A204.1 (cell line): ENCODE measurements around the gene RBP5.
A peak's percentile ranks its signal among the peaks of the same experiment; 100 is the strongest.

Source experiments
- FAIRE-seq: peaks from 2 replicates; lab custom pipeline; 2012; peaks lifted over from hg19 to GRCh38; lab: Jason Lieb, UNC

Gene RBP5

GRCh38 chr12:7122811-7123769, 5.6 kb downstream of the RBP5 start:
- FAIRE-seq = no peak

DNA sequence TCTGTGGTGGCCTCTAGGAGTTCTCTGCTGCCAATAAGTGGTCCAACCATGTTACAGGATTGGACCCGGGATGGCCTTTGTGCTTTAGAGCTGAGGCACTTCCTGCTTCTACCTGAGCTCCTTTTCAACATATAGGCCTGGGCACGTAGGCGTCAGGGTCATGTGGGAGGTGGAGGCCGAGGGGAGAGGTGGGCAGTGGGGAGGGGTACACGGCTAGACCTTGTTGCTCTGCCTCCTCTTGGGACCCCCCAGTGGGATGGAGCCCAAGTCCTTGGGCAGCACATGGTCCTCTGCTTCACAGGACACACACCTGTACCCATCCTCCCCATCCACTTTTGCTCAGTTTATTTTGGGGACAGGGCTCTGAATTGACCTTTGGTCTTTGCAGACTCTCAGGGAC, 7.4 kb downstream of the RBP5 start:
- FAIRE-seq = no peak

DNA sequence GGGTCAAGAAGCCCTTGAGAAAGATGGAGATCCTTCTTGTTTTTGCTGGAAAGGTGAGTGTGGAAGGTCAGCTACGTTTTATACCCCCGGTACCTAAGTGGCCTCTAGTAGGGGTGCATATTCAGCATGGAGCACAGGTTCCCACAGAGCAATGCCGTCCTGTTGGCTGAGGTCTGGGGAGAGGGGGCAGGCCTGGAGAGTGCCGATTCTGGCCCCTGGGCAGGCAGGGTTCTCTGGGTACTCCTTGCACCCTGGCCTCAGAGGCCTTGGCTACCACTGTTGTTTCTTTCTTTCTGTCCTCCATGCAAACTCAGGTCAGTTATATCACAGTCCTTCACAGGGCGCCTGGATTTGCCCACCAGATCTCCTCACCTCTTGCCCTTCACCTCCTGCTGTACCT, 8.5 kb downstream of the RBP5 start:
- no peak for FAIRE-seq

DNA sequence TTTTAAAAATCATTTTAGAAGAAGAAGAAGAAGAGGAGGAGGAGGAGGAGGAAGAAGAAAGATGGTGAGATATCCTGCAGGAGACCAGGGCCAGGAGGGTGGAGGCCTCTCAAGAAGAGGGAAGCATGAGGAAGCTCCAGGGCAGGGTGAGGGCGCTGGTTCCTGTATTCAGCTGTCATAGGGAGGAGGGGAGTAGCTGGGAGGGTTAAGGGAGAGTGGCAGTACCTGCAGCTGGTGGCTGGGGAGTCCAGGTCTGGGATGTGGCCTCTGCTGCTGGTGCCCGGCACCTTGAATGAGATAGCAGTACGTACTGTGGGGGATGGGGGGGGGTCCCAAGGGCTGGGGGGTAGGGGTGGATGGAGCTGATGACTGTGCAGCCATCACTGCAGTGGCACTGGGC, 9.8 kb downstream of the RBP5 start:
- no peak for FAIRE-seq

- no peak for FAIRE-seq
These were observed 11.0 kb downstream of the RBP5 start for GRCh38 chr12:7117670-7118069.

- FAIRE-seq = no peak
These were observed 11.8 kb downstream of the RBP5 start for GRCh38 chr12:7116916-7117315.

DNA sequence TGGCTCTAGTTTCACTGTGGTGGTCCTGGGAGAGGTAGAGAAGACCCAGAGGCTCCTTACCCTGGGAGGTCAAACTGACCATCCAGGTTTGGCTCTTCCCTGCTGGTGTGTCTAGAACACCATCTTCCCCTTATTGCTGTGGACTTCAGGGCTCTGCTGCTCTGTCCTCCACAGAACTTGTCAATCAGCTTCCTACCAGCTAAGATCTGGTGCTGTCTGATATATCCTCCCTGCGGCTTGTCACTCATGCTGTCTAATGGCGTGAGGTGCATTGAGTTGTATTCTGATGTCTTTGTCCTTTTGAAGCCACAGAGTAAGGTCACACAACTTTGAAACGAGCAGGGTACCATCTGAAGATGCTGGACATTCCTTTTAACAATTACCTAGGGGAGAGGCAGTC, 12.5 kb downstream of the RBP5 start:
- FAIRE-seq = no peak

DNA sequence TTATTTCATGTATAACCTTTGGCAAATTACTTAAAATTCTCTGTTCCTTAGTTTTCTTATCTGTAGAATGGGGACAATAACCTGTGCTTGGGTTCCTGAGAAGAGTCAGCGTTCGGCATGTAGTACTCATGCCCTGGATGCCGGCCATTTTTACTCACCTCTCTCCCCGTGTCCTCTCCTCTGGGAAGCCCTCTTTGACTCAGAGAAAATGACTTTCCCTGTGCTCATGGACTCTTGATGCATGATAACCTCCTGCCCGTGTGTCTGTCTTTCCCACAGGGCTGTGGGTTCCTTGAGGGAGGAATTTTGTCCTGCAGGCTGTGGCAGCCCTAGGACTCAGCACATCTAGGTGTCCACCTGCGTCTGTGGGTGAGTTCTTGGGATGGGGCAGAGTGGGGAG, 13.8 kb downstream of the RBP5 start:
- no peak for FAIRE-seq

DNA sequence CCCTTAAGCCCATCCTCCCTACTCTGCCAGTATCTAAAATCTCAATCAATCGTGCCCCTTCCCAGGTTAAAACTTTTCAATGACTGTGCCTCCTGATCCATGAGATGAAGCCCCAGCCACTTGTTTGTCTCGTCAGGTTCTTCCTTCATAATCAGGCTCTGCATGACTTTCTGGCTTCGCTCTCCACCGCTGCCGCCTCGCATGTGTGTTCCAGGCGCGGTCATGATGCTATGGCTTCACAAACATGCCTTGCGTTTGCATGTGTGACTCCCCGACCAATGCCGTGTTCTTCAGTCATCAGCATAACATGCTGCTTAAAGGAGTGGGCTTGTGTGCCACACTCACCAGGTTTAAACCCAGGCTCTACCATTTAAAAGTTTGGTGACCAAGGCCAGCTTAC, 14.7 kb downstream of the RBP5 start:
- no peak for FAIRE-seq

GRCh38 chr12:7113389-7113871, 15.3 kb downstream of the RBP5 start:
- peak; percentile 85 for FAIRE-seq

GRCh38 chr12:7112041-7112440, 16.6 kb downstream of the RBP5 start:
- FAIRE-seq = no peak

DNA sequence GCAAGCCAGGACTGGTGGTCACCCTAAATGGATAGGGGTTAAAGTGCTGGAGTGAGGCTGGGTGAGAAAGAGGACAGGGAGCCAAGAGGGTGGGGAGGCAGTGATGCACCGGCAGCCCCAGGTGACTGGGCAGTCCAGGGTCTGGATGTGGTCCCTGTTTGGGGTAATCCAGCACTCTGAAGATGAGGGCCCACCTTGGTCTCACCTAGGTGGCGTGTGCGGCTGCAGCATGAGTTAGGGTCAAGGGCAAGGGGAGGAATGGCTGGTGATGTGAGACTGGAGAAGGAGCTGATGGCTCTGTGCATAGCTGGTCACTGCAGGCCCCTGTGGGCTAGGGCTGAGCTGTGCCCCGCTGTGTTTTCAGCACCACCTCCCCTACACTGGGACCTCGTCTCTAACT, 18.0 kb downstream of the RBP5 start:
- FAIRE-seq = no peak

DNA sequence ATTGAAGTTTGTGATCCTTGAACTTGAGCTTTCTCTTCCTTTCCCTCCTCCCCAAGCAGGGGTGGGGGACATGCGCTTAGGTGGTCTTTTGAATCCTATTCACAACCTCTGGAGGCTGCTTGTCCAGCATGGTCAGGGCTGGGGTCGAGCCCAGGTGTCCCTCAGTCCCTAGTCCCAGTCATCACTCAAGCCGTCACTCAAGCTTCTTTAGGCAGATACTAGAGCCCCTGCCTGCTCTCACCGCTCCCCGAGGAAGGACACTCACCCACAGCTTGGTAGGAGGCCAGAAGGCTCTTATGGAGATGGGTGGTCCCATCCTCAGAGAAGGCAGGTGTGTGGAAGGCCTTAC, 19.1 kb downstream of the RBP5 start:
- no peak for FAIRE-seq

DNA sequence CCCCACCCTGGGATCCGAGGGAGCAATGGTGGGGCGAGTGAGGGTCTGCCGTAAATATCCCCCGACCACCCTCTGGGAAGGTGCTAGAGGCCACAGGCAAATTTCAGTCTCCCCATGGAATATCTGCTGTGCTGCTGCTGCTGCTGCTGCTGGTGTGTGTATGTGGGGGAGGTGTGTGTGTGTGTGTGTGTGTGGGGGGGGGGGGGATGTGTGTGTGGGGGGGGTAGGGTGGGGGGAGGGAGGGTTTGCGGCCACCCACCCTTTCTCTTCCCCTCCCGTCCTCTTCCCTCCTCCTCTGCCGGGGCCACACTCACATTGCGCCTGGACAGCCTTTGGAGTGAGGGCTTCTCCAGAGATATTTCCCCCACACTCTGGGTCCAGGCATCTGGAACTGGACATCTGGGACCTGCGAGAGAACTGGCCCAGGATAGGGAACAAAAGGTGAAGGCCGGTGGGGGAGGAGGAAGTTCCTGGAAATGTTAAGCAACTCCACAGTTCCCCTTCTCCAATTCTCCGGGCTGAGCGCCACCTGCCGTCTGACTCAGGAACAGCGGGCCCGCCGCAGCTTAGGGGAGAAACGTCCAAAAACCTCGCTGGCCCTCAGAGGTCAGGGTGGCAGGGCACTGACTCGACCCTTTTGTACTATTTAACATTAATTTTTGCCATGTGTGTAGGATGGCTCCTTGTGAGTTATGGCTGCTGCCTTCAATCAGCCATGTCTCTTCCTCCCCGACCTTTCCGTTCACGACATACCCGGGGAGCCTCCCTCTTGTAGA, 19.7 kb downstream of the RBP5 start, which contains the start of gene C1RL:
C1RL (minus strand) TSS at position 419 of the 776 bp plus-strand sequence; CDS start at position 385, 34 bp downstream.
- FAIRE-seq = peak; percentile 30

GRCh38 chr12:7108003-7108795, 20.5 kb downstream of the RBP5 start:
- no peak for FAIRE-seq

- no peak for FAIRE-seq
These were observed 21.1 kb downstream of the RBP5 start for GRCh38 chr12:7107636-7108002.

DNA sequence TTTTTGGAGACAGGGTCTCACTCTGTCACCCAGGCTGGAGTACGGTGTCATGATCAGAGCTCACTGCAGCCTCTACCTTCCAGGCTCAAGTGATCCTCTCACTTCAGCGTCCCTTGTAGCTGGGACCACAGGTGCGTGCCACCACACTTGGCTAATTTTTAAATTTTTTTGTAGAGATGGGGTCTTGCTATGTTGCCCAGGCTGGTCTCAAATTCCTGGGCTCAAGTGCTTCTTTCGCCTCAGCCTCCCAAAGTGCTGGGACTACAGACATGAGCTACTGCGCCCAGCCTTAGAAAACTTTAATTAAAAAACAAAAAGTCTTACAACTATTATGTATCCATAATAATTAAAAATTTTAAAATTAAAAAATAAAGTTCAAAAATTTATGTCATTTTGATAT, 21.5 kb downstream of the RBP5 start:
- FAIRE-seq = peak; percentile 80

DNA sequence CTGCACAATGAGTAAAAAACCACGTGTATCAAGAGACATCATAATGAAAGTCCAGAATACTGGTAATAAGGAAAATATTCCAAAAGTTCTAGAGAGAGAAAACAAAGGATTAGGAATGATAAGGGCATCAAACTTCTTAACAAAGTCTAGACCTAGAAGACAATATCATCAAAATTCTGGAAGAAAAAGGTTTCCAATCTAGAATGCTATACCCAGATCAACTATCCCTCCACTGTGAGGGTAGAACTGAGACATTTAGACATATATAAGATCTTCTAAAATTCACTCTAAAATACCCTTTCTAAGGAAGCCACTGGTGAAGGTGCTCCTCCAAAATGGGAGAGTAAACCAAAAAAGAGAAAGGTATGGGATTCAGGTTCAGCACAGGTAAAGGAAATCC, 22.6 kb downstream of the RBP5 start:
- FAIRE-seq = no peak

GRCh38 chr12:7103837-7104584, 24.7 kb downstream of the RBP5 start:
- no peak for FAIRE-seq

DNA sequence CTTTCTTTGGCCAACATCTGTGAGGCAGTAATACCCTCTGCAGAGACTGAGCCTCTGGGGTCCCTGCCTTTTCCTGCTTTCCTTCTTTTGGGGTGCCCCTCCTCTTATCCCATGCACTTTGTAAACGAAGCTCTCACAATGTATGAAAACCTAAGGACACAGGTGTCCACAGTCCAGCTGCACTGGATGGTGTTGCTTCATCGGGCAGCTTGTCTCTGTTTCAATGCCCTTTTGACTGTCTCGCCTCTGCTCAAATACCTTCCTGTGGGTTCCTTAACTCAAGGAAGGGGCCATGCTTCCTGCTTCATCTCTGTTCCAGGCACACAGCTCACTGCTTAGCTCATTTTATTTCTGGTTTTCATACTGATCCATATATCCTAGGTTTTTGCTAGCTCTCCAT, 26.1 kb downstream of the RBP5 start:
- no peak for FAIRE-seq

- no peak for FAIRE-seq
These were observed 27.0 kb downstream of the RBP5 start for GRCh38 chr12:7101694-7102131.
